ENCODE results near the gene ARFRP1. TPM values are rescaled to one million over a fixed set of nuclear protein-coding genes. Genes with fewer than 3 reads are reported as not detected.

Gene ARFRP1
- total RNA-seq, 2 experiments from 2014 or later, result 53.3 to 82.1 TPM

GRCh38 chr20:63688228-63689045 lies 19.3 kb downstream of the ARFRP1 start:
- POLR2A ChIA-PET, result no interaction called here
- BruUV-seq (replicated peaks), result no TSS peak

GRCh38 chr20:63687419-63688178 lies 20.2 kb downstream of the ARFRP1 start:
- ChIA-PET CTCF (ENCODE audit: unreplicated experiment) (no interaction called here), POLR2A (no interaction called here)
- Histone ChIP-seq H3K4me1 (ENCODE audit: insufficient read depth, low read length, poor library complexity, severe bottlenecking) (no peaks in the 10 kb centered on the region), H3K79me2 (ENCODE audit: insufficient read depth, low read depth, low read length) (no peaks in the 10 kb centered on the region), H3K4me2 (ENCODE audit: low read length) (no peak overlapping the region), H2AFZ (ENCODE audit: low read length) (no peak overlapping the region), H3K27ac (ENCODE audit: low read depth, low read length, poor library complexity, severe bottlenecking) (no peak overlapping the region), H3K4me3 (ENCODE audit: low read depth, low read length, poor library complexity, severe bottlenecking) (no peak overlapping the region), H3K36me3 (ENCODE audit: insufficient read depth, low read length) (0 out of 2 replicates have a peak, but pooled peaks cover 3% of the 10 kb centered on the region), H4K20me1 (ENCODE audit: insufficient read depth, low read length) (no peaks in the 10 kb centered on the region), H3K9me3 (ENCODE audit: low read length) (no peaks in the 10 kb centered on the region), H3K9me2 (ENCODE audit: insufficient read depth, low read length) (no peaks in the 10 kb centered on the region)
- DNase-seq (ENCODE audit: low spot score), result no peak
- no TSS peak for BruUV-seq (replicated peaks)
- intact Hi-C loops (cut with micrococcal nuclease; ENCODE audit: unreplicated experiment), result no loop called here
- TF ChIP-seq EZH2phosphoT487 (IDR thresholded peaks at IDR 0.05; ENCODE audit: borderline replicate concordance, low read depth, low read length) (no peak), CTCF (conservative IDR thresholded peaks at IDR 0.05; ENCODE audit: low read length) (no peak)

More at GRCh38 chr20:63688228-63689045, 19.3 kb downstream of the ARFRP1 start:
- Histone ChIP-seq H3K4me2 (ENCODE audit: low read length) (no peak overlapping the region), H3K9me3 (ENCODE audit: low read length) (no peaks in the 10 kb centered on the region), H3K36me3 (ENCODE audit: insufficient read depth, low read length) (no peaks in the 10 kb centered on the region), H3K79me2 (ENCODE audit: insufficient read depth, low read depth, low read length) (no peaks in the 10 kb centered on the region), H3K4me1 (ENCODE audit: insufficient read depth, low read length, poor library complexity, severe bottlenecking) (no peaks in the 10 kb centered on the region), H4K20me1 (ENCODE audit: insufficient read depth, low read length) (no peaks in the 10 kb centered on the region), H3K4me3 (ENCODE audit: low read depth, low read length, poor library complexity, severe bottlenecking) (no peak overlapping the region), H3K9me2 (ENCODE audit: insufficient read depth, low read length) (no peaks in the 10 kb centered on the region), H3K27ac (ENCODE audit: low read depth, low read length, poor library complexity, severe bottlenecking) (no peak overlapping the region), H2AFZ (ENCODE audit: low read length) (no peak overlapping the region)
- CTCF ChIA-PET (ENCODE audit: unreplicated experiment), result no interaction called here
- TF ChIP-seq EZH2phosphoT487 (IDR thresholded peaks at IDR 0.05; ENCODE audit: borderline replicate concordance, low read depth, low read length) (no peak), CTCF (conservative IDR thresholded peaks at IDR 0.05; ENCODE audit: low read length) (no peak)
- no peak for DNase-seq (ENCODE audit: low spot score)
- intact Hi-C loops (cut with micrococcal nuclease; ENCODE audit: unreplicated experiment), result no loop called here
